IgD-negative memory B cell (primary cell): ENCODE results near the gene ST3GAL4. TPM values are rescaled to one million over a fixed set of nuclear protein-coding genes. Genes with fewer than 3 reads are reported as not detected.
"Not testable (repeated sequence)": the region's sequence is repeated elsewhere in the genome, so short reads cannot be mapped to it uniquely, and the experiment has no call there.

ENCODE experiments used
- H3K27ac Mint-ChIP-seq, 3 donors: one replicate each; pipeline ENCODE4 v1.8.0; 2020 to 2022; ENCODE audit warnings: mild to moderate bottlenecking in 3 of 3, mixed read lengths in 3 of 3, moderate library complexity in 1 of 3
- H3K27me3 Mint-ChIP-seq: one replicate; pipeline ENCODE4 v1.8.0; 2021; ENCODE audit warnings: mixed read lengths
- H3K36me3 Mint-ChIP-seq: one replicate; pipeline ENCODE4 v1.8.0; 2020; ENCODE audit warnings: mild to moderate bottlenecking, mixed read lengths
- H3K4me1 Mint-ChIP-seq, 3 donors: one replicate each; pipeline ENCODE4 v1.8.0; 2020 to 2022; ENCODE audit warnings: mixed read lengths in 3 of 3, mild to moderate bottlenecking in 1 of 3
- H3K4me3 Mint-ChIP-seq, 4 donors: one replicate each; pipeline ENCODE4 v1.8.0; 2020 to 2022; ENCODE audit warnings: mild to moderate bottlenecking in 4 of 4, mixed read lengths in 4 of 4, moderate library complexity in 3 of 4
- H3K9me3 Mint-ChIP-seq, 3 donors: one replicate each; pipeline ENCODE4 v1.8.0; 2020 to 2021; ENCODE audit warnings: mixed read lengths in 3 of 3, mild to moderate bottlenecking in 1 of 3
- polyA plus RNA-seq: library from polyadenylated mRNA; unstranded; fragments of 300-500 nt; fragmentation: Illumina TruSeq; gene quantifications from one replicate; pipeline ENCODE4 v1.2.3, GENCODE V29; 2021

Gene ST3GAL4
- polyA plus RNA-seq, 1 donor from 2014 or later = 3.6 TPM

DNA sequence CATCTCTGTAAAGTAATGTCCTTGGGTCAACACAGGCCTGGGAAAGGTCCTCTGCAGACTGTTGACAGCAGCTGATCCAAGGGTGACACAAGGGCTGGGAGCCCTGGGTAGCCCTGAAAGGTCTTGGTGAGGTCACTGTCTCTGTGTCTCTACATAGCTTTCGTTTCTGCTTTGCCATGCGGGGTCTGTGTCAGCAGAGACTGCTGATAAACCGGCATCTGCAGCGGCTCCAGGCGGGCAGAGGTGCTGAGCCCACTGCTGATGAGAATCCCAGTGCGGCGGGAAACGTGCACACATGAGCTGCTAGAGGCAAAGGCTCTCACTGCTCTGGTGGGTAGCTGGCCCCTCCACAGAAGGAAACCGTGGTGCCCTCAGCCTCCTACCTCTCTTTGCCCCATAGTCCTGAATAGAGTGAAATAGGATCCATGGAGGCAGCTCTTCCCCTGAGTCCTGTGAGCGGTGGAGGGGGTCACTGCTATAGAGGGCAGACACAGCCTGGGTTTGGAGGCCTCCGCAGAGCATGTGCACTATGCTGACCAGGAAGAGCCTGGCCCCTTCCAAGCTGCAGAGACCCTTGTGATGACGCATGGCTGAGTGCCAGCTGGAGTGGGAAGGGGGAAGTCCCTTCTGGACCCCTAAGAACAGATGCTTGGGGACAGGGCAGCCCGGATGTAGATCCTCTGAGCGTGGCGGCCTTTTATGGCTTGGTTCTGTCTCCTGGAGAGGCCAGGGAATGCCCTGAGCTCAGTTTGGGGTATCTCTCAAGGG lies 17.8 kb upstream of the ST3GAL4 start:
- Mint-ChIP-seq H3K36me3 (peaks cover 8% of the 10 kb centered on the region), H3K4me1 (no peaks in the 10 kb centered on the region), H3K27ac (no peak overlapping the region), H3K27me3 (no peaks in the 10 kb centered on the region), H3K4me3 (no peak overlapping the region), H3K9me3 (no peaks in the 10 kb centered on the region)

GRCh38 chr11:126338346-126339055 lies 17.0 kb upstream of the ST3GAL4 start:
- Mint-ChIP-seq H3K36me3 (peaks cover 7% of the 10 kb centered on the region), H3K27ac (no peak overlapping the region), H3K9me3 (no peaks in the 10 kb centered on the region), H3K27me3 (no peaks in the 10 kb centered on the region), H3K4me1 (no peaks in the 10 kb centered on the region), H3K4me3 (no peak overlapping the region)

GRCh38 chr11:126339073-126339862 lies 16.2 kb upstream of the ST3GAL4 start:
- no peaks in the 10 kb centered on the region for H3K27me3 Mint-ChIP-seq
- no peaks in the 10 kb centered on the region for H3K4me1 Mint-ChIP-seq
- no peaks in the 10 kb centered on the region for H3K9me3 Mint-ChIP-seq
- peaks cover 7% of the 10 kb centered on the region for H3K36me3 Mint-ChIP-seq
- H3K27ac Mint-ChIP-seq = no peak overlapping the region
- H3K4me3 Mint-ChIP-seq = no peak overlapping the region

DNA sequence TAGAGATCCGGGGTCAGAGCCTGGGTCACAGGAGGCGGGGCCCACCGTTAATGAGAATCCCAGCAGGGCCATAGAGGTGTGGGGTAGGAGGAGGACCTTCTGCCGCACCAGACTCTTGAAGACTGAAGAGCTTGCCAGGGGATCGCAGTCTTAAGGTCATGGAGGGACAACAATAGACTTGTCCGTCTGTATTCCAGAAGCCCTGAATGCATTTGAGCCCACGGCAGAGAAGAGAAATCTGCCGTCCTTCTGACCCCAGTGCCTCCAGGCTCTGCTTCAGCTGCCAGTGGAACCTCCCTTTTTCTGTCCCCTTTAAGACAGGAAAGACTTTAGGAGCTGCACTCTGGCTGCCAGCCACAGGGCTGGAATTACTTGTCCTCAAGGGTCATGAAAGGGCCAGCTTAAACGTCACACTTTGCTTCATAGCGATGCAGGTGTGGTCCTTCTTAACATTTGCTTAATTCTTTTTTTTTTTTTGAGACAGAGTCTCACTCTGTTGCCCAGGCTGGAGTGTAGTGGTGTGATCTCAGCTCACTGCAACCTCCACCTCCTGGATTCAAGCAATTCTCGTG lies 15.5 kb upstream of the ST3GAL4 start:
- Mint-ChIP-seq H3K27ac (no peak overlapping the region), H3K27me3 (no peaks in the 10 kb centered on the region), H3K9me3 (no peaks in the 10 kb centered on the region), H3K4me3 (no peak overlapping the region), H3K36me3 (peaks cover 7% of the 10 kb centered on the region), H3K4me1 (no peaks in the 10 kb centered on the region)

GRCh38 chr11:126340960-126341606 lies 14.4 kb upstream of the ST3GAL4 start:
- no peaks in the 10 kb centered on the region for H3K4me1 Mint-ChIP-seq
- H3K27ac Mint-ChIP-seq = no peak overlapping the region
- peaks cover 7% of the 10 kb centered on the region for H3K36me3 Mint-ChIP-seq
- no peaks in the 10 kb centered on the region for H3K9me3 Mint-ChIP-seq
- no peaks in the 10 kb centered on the region for H3K27me3 Mint-ChIP-seq
- H3K4me3 Mint-ChIP-seq = no peak overlapping the region

- H3K4me1 Mint-ChIP-seq = no peaks in the 10 kb centered on the region
Observed at GRCh38 chr11:126341760-126342161, 13.7 kb upstream of the ST3GAL4 start.

GRCh38 chr11:126343051-126343450 lies 12.4 kb upstream of the ST3GAL4 start:
- no peaks in the 10 kb centered on the region for H3K27me3 Mint-ChIP-seq
- H3K36me3 Mint-ChIP-seq = peaks cover 7% of the 10 kb centered on the region

More at GRCh38 chr11:126341760-126342161, 13.7 kb upstream of the ST3GAL4 start:
- Mint-ChIP-seq H3K27ac (no peak overlapping the region), H3K9me3 (no peaks in the 10 kb centered on the region), H3K27me3 (no peaks in the 10 kb centered on the region), H3K36me3 (peaks cover 7% of the 10 kb centered on the region), H3K4me3 (no peak overlapping the region)

GRCh38 chr11:126344141-126345080 lies 11.1 kb upstream of the ST3GAL4 start:
- Mint-ChIP-seq H3K36me3 (peaks cover 7% of the 10 kb centered on the region), H3K9me3 (no peaks in the 10 kb centered on the region), H3K4me1 (no peaks in the 10 kb centered on the region), H3K27me3 (no peaks in the 10 kb centered on the region), H3K4me3 (no peak overlapping the region), H3K27ac (no peak overlapping the region)

More at GRCh38 chr11:126343051-126343450, 12.4 kb upstream of the ST3GAL4 start:
- Mint-ChIP-seq H3K4me1 (no peaks in the 10 kb centered on the region), H3K27ac (no peak overlapping the region), H3K4me3 (no peak overlapping the region), H3K9me3 (no peaks in the 10 kb centered on the region)

GRCh38 chr11:126345283-126345682 lies 10.2 kb upstream of the ST3GAL4 start:
- Mint-ChIP-seq H3K27ac (no peak overlapping the region), H3K36me3 (peaks cover 10% of the 10 kb centered on the region), H3K4me1 (no peaks in the 10 kb centered on the region), H3K27me3 (no peaks in the 10 kb centered on the region), H3K4me3 (no peak overlapping the region), H3K9me3 (no peaks in the 10 kb centered on the region)

- Mint-ChIP-seq H3K27me3 (no peaks in the 10 kb centered on the region), H3K4me3 (no peak overlapping the region), H3K4me1 (no peaks in the 10 kb centered on the region), H3K27ac (peak overlapping the region in 2 of 3 donors; percentile 19 to 67), H3K36me3 (peaks cover 9% of the 10 kb centered on the region), H3K9me3 (no peaks in the 10 kb centered on the region)
Observed at GRCh38 chr11:126345759-126346585, 9.5 kb upstream of the ST3GAL4 start.

GRCh38 chr11:126346586-126346940 lies 8.9 kb upstream of the ST3GAL4 start:
- Mint-ChIP-seq H3K36me3 (peaks cover 5% of the 10 kb centered on the region), H3K27me3 (no peaks in the 10 kb centered on the region), H3K27ac (peak overlapping the region in 1 of 3 donors; percentile 19), H3K9me3 (no peaks in the 10 kb centered on the region), H3K4me1 (no peaks in the 10 kb centered on the region), H3K4me3 (no peak overlapping the region)

DNA sequence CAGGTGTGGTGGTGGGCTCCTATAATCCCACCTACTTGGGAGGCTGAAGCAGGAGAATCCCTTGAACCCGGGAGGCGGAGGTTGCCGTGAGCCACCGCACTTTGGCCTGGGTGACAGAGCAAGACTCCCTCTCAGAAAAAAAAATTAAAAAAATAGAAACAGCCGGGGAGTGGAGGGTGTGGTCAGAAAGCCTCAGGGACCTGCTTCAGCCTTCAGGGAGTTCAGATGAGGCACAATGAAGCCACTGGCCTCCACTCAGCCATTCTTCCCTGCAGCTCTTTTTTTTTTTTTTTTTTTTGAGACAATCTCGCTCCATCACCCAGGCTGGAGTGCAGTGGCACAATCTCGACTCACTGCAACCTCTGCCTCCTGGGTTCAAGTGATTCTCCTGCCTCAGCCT lies 8.5 kb upstream of the ST3GAL4 start:
- not testable (repeated sequence) for H3K36me3 Mint-ChIP-seq, H3K9me3 Mint-ChIP-seq, H3K27me3 Mint-ChIP-seq, H3K4me1 Mint-ChIP-seq, H3K27ac Mint-ChIP-seq, H3K4me3 Mint-ChIP-seq
